Neural progenitor cell (in vitro differentiated cells): ENCODE measurements around the gene UBE2Q1. TPM values are rescaled to one million over a fixed set of nuclear protein-coding genes. Genes with fewer than 3 reads are reported as not detected.

ENCODE experiments used
- DNase-seq: peaks from one replicate; pipeline ENCODE4 v3.0.0-alpha.2; 2016; ENCODE audit warnings: low spot score
- H2AFZ ChIP-seq: fragments of 200-600 bp; sonication (generic); replicated peaks from 2 replicates; pipeline ENCODE4 v1.6.1; 2016; ENCODE audit warnings: antibody characterized with exemption
- H3F3A ChIP-seq: fragments of 200-600 bp; sonication (generic); 2 replicates; pipeline ENCODE4 v1.6.1; 2016; ENCODE audit warnings: antibody characterized with exemption, low read depth
- H3K27ac ChIP-seq: fragments of 200-600 bp; sonication (generic); 2 replicates; pipeline ENCODE4 v1.5.1; 2016; ENCODE audit warnings: mild to moderate bottlenecking
- H3K27me3 ChIP-seq: fragments of 200-600 bp; sonication (generic); 2 replicates; pipeline ENCODE4 v1.6.1; 2016; ENCODE audit warnings: mild to moderate bottlenecking, moderate library complexity
- H3K36me3 ChIP-seq: fragments of 200-600 bp; sonication (generic); 2 replicates; pipeline ENCODE4 v1.5.1; 2016
- H3K4me1 ChIP-seq: fragments of 200-600 bp; sonication (generic); 2 replicates; pipeline ENCODE4 v1.6.1; 2016; ENCODE audit warnings: mixed run types
- H3K4me2 ChIP-seq: fragments of 200-600 bp; sonication (generic); 2 replicates; pipeline ENCODE4 v1.6.1; 2016
- H3K4me3 ChIP-seq: fragments of 200-600 bp; sonication (generic); 2 replicates; pipeline ENCODE4 v1.5.1; 2016
- H3K79me2 ChIP-seq: fragments of 200-600 bp; sonication (generic); 2 replicates; pipeline ENCODE4 v1.6.1; 2016; ENCODE audit warnings: low read depth
- H3K9ac ChIP-seq: fragments of 200-600 bp; sonication (generic); 2 replicates; pipeline ENCODE4 v1.6.1; 2016
- H3K9me3 ChIP-seq: fragments of 200-600 bp; sonication (generic); 2 replicates; pipeline ENCODE4 v1.5.1; 2016; ENCODE audit warnings: low read depth
- H4K20me1 ChIP-seq: fragments of 200-600 bp; sonication (generic); 2 replicates; pipeline ENCODE4 v1.6.1; 2016; ENCODE audit warnings: low read depth
- H3K27ac Mint-ChIP-seq: 3 replicates; pipeline ENCODE4 v1.8.0; 2021; ENCODE audit warnings: mixed read lengths
- H3K27me3 Mint-ChIP-seq: 2 replicates; pipeline ENCODE4 v1.8.0; 2022; ENCODE audit warnings: low read depth, mild to moderate bottlenecking, inconsistent platforms, moderate library complexity, mixed read lengths; ENCODE audit not compliant: insufficient read depth
- H3K36me3 Mint-ChIP-seq: 3 replicates; pipeline ENCODE4 v1.8.0; 2021; ENCODE audit warnings: mixed read lengths
- H3K4me1 Mint-ChIP-seq: 3 replicates; pipeline ENCODE4 v1.8.0; 2021; ENCODE audit warnings: mixed read lengths
- H3K4me3 Mint-ChIP-seq: 3 replicates; pipeline ENCODE4 v1.8.0; 2021; ENCODE audit warnings: mild to moderate bottlenecking, moderate library complexity, mixed read lengths
- H3K9me3 Mint-ChIP-seq: 3 replicates; pipeline ENCODE4 v1.8.0; 2020; ENCODE audit warnings: mixed read lengths
- CTCF ChIP-seq: fragments of 200-600 bp; sonication (generic); IDR thresholded peaks from 2 replicates; pipeline ENCODE4 v1.5.1; 2017; ENCODE audit warnings: antibody characterized with exemption, mild to moderate bottlenecking
- EZH2 ChIP-seq: fragments of 200-600 bp; sonication (generic); IDR thresholded peaks from 2 replicates; pipeline ENCODE4 v1.6.1; 2017; ENCODE audit warnings: antibody characterized with exemption, mild to moderate bottlenecking, moderate library complexity
- EZH2phosphoT487 ChIP-seq: fragments of 200-600 bp; sonication (generic); IDR thresholded peaks from 2 replicates; pipeline ENCODE4 v1.6.1; 2017; ENCODE audit warnings: antibody characterized with exemption
- total RNA-seq: library from RNA; depleted of rRNA; stranded (reverse); fragments of >200 nt; gene quantifications from 2 replicates; pipeline ENCODE4 v1.2.3, GENCODE V29; 2015; ENCODE audit warnings: low replicate concordance

Gene UBE2Q1
- total RNA-seq, 1 donor from 2014 or later: 96.2 TPM

- H3K9ac ChIP-seq: no peak within 1 kb of the TSS
Measured at GRCh38 chr1:154567386-154568156, 9.1 kb upstream of the UBE2Q1 start, which contains the start of gene CHRNB2. CHRNB2 (plus strand) TSS chr1:154567778; CDS start chr1:154568045, 267 bp downstream.

GRCh38 chr1:154565876-154566275 lies 7.4 kb upstream of the UBE2Q1 start:
- Mint-ChIP-seq H3K36me3 (no peaks in the 10 kb centered on the region), H3K9me3 (no peaks in the 10 kb centered on the region), H3K4me1 (peaks cover 16% of the 10 kb centered on the region), H3K27me3 (peaks cover 25% of the 10 kb centered on the region), H3K27ac (no peak overlapping the region), H3K4me3 (no peak overlapping the region)
- peaks cover 20% of the 10 kb centered on the region for H3K27me3 ChIP-seq
- no peak overlapping the region for H2AFZ ChIP-seq
- no peak overlapping the region for H3K4me2 ChIP-seq
- H3K4me3 ChIP-seq: no peak overlapping the region
- no peak overlapping the region for H3K9ac ChIP-seq
- no peaks in the 10 kb centered on the region for H3K79me2 ChIP-seq
- peaks cover 15% of the 10 kb centered on the region for H4K20me1 ChIP-seq
- DNase-seq: no peak
- no peaks in the 10 kb centered on the region for H3K36me3 ChIP-seq
- H3K4me1 ChIP-seq: peaks cover 10% of the 10 kb centered on the region
- peaks cover 22% of the 10 kb centered on the region for H3F3A ChIP-seq
- H3K27ac ChIP-seq: no peak overlapping the region
- no peaks in the 10 kb centered on the region for H3K9me3 ChIP-seq
- TF ChIP-seq EZH2: no peak
- no peak for TF ChIP-seq EZH2phosphoT487
- no peak for TF ChIP-seq CTCF

More at GRCh38 chr1:154567386-154568156, 9.1 kb upstream of the UBE2Q1 start, which contains the start of gene CHRNB2:
- no peaks in the 10 kb centered on the region for H3K9me3 ChIP-seq
- H3F3A ChIP-seq: peaks cover 22% of the 10 kb centered on the region
- Mint-ChIP-seq H3K4me1 (peaks cover 12% of the 10 kb centered on the region), H3K4me3 (peak within 1 kb of the TSS; percentile 89), H3K9me3 (no peaks in the 10 kb centered on the region), H3K27me3 (peaks cover 28% of the 10 kb centered on the region), H3K27ac (no peak within 1 kb of the TSS), H3K36me3 (no peaks in the 10 kb centered on the region)
- peaks cover 20% of the 10 kb centered on the region for H3K27me3 ChIP-seq
- H3K4me2 ChIP-seq: peak within 1 kb of the TSS; percentile 88
- peak within 1 kb of the TSS; percentile 56 for H2AFZ ChIP-seq
- H3K79me2 ChIP-seq: no peaks in the 10 kb centered on the region
- H3K4me1 ChIP-seq: peaks cover 10% of the 10 kb centered on the region
- H3K4me3 ChIP-seq: peak within 1 kb of the TSS; percentile 54
- TF ChIP-seq EZH2phosphoT487 (peak; percentile 31), CTCF (peak; percentile 13), EZH2 (no peak)
- no peak within 1 kb of the TSS for H3K27ac ChIP-seq
- DNase-seq: peak; percentile 94
- peaks cover 15% of the 10 kb centered on the region for H4K20me1 ChIP-seq
- H3K36me3 ChIP-seq: no peaks in the 10 kb centered on the region

GRCh38 chr1:154559466-154560044 lies 1.1 kb upstream of the UBE2Q1 start:
- peak overlapping the region; percentile 62 for H2AFZ ChIP-seq

More at GRCh38 chr1:154559466-154560044, 1.1 kb upstream of the UBE2Q1 start:
- Mint-ChIP-seq H3K4me3 (peak overlapping the region; percentile 87), H3K27ac (peak overlapping the region; percentile 81), H3K4me1 (peaks cover 42% of the 10 kb centered on the region), H3K9me3 (no peaks in the 10 kb centered on the region), H3K36me3 (peaks cover 14% of the 10 kb centered on the region), H3K27me3 (peaks cover 4% of the 10 kb centered on the region)
- Histone ChIP-seq H4K20me1 (peaks cover 32% of the 10 kb centered on the region), H3K9me3 (no peaks in the 10 kb centered on the region), H3K4me3 (peak overlapping the region; percentile 100), H3K79me2 (peaks cover 33% of the 10 kb centered on the region), H3K36me3 (peaks cover 7% of the 10 kb centered on the region), H3K4me1 (peaks cover 14% of the 10 kb centered on the region), H3K9ac (no peak overlapping the region), H3K27me3 (no peaks in the 10 kb centered on the region), H3K4me2 (peak overlapping the region; percentile 56), H3K27ac (no peak overlapping the region), H3F3A (peaks cover 12% of the 10 kb centered on the region)
- peak; percentile 84 for TF ChIP-seq CTCF
- no peak for TF ChIP-seq EZH2phosphoT487
- no peak for TF ChIP-seq EZH2
- peak; percentile 93 for DNase-seq
